ENCODE measurements around the gene COLQ.

GRCh38 chr3:15563190-15563589 lies 41.7 kb upstream of the COLQ start:
- no peak for TF ChIP-seq EP300 (IDR thresholded peaks at IDR 0.05)
- TF ChIP-seq POLR2AphosphoS5 (IDR thresholded peaks at IDR 0.05): no peak
- TF ChIP-seq CTCF (IDR thresholded peaks at IDR 0.05): no peak
- no peak for TF ChIP-seq POLR2A (IDR thresholded peaks at IDR 0.05)
